Stimulated activated CD4-positive, alpha-beta T cell treated with anti-CD3 and anti-CD28 coated beads, Interleukin-4, amount 100 ng/mL, for 48 hours (primary cell): ENCODE data around the gene ARHGEF19.
"Not testable (repeated sequence)": the region's sequence is repeated elsewhere in the genome, so short reads cannot be mapped to it uniquely, and the experiment has no call there.

Experiments used
- DNase-seq, 2 donors: peaks; one replicate each; pipeline ENCODE4 v3.0.0-alpha.2; 2020; ENCODE audit warnings: low read depth in 2 of 2

Gene ARHGEF19

DNA sequence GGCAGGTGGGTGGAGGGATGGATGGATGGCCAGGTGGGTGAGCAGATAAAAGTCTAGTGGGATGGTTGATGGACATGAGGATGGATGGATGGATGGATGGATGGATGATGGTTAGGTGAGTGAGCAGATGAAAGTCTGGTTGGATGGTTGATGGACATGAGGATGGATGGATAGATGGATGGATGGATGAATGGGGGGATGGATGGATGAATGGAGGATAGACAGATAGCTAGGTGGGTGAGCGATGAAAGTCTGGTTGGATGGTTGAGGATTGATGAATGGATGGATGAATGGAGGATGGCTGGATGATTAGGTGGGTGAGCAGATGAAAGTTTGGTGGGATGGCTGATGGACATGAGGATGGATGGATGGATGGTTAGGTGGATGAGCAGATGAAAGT, 9.0 kb upstream of the ARHGEF19 start:
- DNase-seq = no peak

DNA sequence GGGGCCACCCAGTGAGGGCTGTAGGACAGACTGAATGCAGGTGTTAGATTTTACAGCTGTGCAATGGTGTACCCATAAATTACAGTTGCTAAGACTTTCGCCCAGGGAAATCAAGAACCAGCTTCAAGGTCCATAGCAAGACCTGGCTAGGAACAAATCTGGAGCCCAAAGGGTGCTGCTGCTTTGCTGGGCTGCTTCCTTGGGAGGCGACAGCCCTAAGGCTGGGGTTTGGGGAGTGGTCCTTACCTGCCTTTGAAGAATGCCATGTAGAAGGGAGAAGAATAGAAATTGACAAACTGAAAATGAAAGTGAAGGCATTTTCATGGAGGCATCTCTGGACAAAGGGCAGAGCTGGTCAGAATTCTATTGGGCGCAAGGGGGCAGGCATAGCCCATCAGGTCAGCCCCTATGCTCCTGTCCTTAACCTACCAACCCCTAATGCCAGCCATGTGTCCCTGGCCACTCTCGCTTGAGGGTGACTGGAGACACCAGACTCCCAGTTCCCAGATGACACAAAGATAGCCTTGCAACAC, 7.6 kb upstream of the ARHGEF19 start:
- no peak for DNase-seq

DNA sequence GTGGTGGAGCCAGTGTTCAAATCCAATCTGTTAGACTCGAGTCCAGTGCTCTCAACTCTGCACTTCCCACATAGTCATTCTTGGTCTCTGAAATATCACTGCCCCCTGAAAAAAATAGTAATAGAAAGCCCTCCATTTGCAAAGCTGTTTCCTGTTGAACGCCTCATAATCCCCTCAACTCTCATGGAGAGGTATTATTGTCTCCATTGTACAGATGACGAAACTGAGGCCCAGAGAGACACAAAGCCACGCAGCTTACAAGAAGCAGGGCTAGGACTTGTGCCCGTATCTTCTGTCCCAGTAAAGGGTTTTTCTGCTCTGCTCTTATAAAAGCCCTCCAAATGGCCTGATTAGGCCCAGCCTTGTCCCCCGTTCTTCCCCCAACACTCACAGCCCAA, 6.2 kb upstream of the ARHGEF19 start:
- DNase-seq = no peak

DNA sequence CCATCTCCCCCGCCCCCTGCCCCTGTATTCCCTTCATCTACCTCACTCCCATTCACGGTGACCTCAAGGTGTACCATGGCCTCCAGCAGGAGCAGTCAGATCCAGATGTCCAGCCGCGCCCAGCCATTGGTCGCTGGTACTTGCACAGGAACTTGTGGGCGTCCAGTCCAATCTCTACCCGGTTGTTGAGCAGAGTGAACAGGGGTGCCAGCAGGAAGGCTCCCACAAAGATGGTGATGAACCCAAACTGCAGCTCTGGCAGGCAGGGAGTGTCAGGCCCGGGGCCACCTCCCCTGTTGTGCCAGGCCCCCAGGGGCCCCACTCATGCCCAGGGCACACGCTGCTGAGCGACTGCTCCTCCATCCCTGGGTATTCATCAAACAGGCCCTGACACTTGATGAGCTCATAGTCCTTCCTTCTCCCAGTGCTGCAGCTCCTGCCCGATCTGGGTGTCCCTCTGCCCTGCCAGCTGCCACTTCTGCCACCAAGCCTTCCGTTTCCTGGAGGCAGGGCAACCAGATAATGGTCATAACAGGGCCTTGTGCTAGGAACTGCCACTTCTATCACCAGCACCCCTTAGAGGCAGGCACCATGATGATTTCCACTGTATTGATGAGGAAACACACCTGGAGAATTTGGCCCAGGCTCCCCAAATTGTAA, 5.7 kb upstream of the ARHGEF19 start:
- DNase-seq = no peak

DNA sequence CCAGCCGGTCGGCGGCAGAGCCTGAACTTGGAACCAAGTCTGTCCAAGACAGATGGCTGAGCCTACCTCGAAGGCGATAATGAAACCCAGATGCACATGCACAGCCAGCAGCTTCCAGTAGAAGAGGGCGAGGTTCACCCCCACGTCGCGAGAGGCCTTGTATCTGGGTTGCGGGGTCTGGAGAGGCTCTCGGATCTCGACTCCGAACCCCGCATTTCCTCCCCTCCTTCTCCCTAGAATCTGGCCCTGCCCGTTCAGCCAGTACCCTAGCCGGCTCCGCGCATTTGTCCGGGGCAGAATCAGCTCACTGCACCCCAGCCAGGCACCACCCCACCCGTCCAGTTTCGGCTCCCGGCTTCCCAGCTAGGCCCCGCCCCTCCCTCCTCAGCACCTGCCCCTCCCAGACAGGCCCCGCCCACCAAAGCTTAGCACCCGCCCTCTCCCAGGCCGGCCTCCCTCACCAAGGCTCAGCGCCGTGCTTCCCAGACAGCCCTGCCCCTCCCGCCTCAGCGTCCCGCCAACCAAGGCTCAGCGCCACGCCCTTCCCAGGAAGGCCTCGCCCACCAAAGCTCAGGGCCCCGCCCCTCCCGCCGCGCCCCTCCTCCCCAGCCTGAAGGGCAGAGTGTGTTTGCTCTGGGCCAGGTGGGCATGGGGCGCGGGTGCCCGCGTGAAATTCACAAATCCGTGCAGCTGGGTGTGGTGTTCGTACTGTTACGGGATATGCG, 4.8 kb upstream of the ARHGEF19 start:
- DNase-seq = peak; percentile 95 to 96

DNA sequence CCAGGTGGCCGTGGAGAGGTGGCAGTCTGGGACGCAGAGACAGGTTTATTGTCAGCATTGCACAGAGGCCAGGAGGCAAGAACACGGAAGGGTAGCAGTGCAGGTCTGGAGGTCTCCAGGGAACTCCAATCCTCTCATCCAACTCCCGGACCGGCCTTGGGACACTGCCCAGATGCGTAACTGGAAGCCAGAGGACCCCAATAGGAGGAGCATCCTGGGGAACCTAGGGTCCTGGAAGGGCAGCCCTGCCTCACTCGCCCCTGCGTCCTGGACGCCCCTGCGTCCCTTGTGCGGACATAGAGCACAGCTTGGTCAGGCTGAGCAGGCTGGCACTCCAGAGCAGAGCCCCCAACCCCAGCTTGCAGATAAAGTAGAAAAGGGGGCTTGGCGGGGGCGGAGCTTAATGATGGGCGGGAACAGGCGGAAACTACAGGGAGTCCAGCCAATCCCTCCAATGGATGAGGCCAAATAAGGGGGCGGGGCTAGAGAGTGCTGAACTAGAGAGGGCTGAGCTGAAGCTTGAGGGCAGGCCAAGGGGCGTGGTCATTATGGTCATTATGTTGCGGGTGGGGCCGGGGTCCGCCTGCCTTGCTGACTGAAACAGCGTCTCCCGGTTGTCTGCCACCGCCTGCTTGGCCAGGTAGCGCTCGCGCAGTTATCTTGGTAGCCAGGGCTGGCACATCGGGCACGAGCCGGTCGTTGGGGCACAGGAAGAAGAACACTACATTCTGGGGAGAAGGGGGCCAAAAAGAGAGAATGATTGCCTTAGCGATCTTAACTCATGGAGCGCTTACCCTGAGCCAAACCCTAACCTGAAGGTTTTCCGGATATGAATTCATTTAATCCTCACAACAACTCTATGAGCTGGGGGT, 3.7 kb upstream of the ARHGEF19 start:
- peak; percentile 51 to 73 for DNase-seq

DNA sequence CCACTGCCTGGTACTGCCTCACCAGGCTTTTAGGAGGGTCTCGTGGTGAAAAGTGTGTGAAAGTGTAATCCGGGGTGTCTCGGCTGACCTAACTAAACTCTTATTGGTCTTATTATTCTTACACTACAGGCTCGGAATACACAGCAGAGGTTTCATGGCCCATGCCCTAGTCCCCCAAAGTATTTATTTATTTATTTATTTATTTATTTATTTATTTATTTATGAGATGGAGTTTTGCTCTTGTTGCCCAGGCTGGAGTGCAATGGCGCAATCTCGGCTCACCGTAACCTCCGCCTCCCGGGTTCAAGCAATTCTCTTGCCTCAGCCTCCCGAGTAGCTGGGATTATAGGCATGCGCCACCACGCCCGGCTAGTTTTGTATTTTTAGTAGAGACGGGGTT, 2.8 kb upstream of the ARHGEF19 start:
- DNase-seq = not testable (repeated sequence)

DNA sequence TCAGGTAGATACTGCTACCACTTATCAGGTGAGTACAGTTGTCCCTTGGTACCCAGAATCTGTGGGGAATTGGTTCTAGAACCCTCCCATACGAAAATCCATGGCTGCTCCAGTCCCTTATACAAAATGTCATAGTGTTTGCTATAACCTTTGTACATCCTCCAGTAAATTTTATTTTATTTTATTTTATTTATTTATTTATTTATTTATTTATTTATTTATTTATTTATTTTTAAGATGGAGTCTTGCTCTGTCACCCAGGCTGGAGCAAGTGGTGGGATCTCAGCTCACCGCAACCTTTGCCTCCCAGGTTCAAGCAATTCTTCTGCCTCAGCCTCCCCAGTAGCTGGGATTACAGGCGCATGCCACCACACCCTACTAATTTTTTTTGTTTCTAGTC, 1.1 kb upstream of the ARHGEF19 start:
- DNase-seq = not testable (repeated sequence)

DNA sequence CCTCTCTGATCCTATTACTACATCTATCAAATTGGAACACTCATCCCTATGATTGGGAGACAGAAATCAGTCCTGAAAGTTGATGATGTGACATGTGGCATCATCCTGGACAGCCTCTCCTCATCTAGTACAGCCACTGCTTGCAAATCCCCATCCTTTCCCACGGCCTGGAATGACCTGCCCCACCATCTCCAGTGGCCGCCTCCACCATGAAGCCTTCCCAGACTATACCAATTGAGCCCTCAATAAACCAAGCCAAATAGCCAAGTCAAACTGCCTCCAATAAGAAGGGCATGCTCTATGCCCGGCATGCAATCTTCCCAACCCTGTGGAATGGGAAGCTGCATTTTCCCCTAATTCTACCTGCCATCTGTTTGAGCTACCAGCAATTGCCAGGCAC, 561 bp upstream of the ARHGEF19 start:
- DNase-seq = no peak

DNA sequence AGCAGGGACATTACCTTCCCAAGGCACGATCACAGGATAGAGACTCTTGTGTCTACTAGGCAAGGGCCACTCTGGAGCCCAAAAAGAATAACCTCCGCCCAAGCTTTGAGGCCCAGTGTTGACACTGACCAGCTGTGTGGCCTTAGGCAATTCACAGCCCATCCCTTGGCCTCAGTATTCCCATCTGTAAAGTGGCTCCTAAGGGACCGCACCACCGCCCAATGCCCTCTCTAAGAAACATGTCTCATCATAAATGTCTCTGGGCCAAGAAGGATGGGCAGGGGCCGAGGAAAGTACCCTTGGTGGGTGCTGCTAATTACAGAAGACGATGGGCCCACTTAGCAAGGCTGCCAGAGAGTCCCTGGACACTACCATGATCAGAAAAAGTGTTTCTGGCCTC, 628 bp downstream of the ARHGEF19 start:
- no peak for DNase-seq

DNA sequence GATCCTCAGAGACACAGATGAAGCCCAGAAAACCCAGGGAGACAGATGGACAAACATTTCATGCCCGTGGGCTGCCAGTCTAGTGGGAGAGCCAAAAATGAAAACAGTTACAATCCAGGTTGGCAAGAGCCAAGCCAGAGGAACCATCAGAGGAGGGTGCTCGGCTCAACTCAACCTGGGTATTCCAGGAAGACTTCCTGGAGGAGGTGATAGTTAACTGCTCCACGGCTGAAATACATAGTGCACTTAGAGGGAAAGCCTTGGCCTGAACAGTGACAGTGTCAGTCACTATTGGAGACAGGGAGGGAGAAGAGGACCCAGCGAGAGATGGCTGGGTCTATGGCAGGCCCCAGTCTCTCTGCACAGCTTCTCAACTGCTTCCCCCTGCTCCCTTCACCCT, 1.9 kb downstream of the ARHGEF19 start:
- no peak for DNase-seq

DNA sequence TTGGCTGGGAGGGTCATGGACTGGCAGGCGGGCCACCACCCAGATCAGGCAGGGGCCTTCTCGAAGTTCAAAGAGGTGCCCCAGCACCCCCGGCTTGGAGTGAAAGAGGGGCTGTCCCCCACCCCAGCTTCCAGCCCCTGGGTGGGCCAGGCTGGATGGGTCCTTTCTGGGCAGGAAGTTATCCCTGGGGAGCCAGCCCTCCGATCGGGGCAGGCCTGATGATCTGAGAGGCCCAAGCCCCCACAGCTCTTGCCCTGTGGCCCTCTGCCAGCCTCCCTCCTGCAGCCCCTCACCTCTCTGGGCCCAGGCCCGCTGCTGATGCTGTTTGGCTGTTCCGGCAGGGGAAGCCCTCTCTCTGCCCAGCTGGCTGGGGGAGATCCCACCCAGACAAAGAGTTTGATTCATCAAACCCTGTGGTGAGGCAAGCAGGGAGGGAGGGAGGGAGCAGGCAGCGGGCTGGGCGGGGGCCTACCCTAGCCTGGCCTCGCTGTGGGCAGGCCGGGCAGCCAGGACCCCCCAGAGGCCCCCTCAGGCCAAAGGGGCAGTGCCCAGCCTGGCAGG, 2.5 kb downstream of the ARHGEF19 start:
- no peak for DNase-seq

DNA sequence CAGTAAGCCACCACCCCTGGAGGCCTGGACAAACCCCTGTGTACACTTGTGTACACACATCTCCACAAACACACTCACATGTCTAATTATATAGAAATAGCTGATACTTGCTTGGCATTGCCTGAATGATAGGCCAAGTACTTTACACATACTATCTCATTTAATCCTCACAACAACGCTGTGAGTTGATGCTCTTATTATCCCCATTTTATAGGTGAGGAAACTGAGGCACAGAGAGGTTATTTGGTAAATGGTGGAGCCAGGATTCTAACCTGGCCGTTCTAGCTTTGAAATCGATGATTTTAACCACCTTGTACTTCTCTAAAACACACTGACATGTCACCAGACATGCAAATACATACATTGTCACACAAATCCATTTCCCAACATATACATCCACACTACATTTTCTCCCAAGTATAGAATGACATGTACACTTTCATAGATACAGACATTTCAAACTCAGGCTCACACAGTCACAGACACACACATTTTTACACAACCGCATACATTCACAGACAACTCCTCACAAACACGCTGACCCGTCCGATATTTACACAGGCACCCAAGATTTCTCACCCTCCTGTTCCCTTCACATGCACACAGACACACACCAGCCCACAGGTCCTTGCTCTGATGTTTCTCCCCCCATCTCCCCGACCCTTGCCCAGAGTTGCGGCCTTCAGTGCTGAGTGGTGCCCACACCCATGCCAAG, 3.2 kb downstream of the ARHGEF19 start:
- DNase-seq = no peak

DNA sequence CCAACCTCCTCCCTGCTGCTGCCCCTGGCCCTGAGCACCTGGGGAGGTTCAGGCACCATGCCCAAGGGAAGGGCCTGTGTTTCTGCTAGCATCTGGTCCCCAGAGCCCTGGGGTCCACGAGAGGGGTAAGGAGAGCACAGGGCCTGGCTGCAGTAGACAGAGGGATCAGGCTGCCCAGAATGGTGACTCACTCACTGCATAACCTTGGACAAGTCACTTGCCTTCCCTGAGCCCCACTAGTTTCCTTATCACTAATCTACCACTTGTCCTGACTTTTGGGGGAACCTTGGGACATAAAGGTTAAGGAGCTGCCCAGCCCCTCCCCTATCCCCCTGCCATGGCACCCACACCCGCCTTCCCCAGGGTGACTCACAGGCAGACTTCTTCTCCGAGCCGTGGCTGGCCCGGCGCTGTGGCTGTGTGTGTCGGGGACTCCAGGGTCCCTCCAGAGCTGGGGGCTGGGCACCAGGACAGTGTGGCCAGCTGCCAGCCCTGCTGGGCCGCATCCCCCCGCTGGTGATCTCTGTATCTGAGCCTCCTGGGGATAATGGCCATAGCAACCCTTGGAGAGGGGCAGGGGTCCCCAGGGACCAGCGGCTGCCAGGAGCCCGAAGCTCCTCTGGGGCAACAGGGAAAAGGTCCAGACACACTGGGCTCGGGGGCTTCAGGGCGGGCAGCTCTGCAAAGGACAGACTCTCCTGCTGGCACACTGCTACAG, 4.0 kb downstream of the ARHGEF19 start:
- DNase-seq = no peak

DNA sequence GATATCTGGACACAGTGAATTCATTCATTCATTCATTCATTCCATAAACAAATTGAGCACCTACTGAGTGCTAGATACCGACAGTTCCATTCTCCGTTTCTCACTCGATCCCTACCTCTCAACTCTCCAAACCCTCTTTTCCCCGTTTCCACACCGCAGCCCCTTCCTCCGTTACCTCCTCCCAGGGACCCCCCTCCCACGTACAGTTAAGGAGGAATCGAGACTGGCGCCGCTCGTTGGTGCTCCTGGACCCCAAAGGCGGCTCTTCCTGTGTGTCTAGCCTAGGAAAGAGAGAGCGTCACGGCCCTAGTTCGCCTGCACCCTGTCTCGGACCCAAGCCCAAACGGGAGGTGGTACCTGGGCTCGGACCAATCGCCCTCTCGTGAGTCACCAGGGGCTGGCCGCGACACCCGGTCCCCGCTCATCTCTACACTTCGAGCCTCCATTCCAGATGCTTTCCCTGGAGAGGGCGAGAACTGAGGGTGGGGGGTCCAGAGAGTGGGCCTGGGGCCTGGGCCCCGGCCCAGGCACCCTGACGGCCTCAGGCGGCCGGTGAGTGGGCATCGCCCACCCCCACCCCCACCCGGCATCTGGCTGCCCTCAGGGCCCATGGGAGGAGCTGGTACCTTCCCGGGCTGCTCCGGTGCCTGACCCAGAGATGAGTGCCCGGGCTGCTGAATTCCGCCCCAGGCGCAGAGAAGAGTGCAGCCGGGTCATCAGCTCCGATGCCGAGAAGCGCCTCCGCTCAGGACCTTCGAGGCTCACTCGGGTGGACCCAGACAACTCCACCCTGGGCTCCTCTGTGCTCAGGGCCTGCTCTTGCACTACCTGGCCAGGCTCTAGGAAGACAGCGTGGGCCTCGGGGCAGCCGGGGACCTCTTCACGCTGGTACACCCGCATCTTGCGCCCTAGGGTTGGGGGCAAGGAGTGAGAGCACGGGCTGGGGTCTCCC, 4.9 kb downstream of the ARHGEF19 start:
- DNase-seq = no peak

DNA sequence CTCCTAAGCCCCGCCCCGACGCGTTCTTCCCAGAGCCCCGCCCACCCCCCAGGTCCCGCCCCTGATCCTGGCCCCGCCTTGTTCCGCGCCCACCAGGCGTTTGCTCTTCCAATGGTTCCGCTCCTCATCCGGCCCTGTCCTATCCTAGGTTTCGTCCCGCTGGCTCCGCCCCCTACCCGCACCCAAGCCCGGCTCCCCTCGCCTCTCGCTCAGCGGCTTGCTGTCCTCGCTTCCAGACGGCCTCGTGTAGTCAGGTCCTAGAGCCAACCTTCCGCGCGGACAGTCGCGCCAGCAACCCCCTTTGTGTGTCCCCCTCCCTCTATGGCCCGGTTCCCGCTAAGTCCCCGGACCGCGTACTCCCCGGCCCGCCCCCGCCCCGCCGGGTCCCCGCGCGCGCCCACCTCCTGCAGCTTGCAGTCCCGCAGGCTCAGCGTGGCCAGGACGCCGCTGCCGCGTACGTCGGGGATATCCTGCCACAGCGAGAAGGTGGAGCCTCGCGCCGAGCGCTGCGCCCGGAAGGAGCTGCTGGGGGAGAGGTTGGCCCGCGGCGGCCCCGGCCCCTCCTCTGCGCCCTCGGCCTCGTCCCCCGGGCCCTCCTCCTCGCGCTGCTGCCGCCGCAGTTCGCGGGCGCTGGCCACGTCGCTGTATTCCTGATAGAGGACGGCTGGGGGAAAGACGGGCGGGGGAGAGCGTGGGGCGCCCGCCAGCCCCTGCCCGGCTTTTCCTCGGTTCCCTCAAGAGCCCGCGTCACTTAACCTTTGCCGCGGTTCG, 5.7 kb downstream of the ARHGEF19 start:
- peak; percentile 89 to 94 for DNase-seq

DNA sequence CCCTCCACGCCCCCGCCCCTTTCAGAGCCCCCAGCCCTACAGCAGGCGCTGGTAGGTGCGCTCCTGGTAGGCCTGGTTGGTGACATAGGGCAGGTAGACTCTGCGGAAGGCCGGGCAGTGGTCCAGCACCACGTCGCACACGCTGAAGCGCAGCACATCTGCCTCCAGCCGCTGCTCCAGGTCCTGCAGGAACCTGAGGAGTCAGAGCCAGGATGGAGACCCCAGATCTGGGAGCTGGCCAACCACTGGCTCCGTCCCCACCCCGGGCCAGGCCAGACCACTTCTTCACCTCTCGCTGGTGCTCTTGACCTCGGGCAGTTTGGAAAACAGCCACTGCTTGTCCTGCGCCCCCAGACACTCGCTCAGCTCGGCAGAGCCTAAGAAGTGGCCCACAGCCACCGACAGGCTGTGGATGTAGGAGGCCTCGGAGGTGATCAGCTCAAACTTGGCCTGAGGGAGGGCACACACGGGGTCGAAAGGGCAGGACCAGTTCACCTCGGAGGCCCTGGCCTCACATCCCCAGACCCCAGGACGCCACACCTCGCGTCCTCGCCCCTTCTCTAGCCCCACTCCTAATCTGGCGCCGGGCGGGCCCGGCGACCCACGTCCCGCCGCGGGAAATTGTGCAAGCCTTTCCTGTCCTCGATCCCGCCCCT, 6.4 kb downstream of the ARHGEF19 start:
- DNase-seq = no peak

DNA sequence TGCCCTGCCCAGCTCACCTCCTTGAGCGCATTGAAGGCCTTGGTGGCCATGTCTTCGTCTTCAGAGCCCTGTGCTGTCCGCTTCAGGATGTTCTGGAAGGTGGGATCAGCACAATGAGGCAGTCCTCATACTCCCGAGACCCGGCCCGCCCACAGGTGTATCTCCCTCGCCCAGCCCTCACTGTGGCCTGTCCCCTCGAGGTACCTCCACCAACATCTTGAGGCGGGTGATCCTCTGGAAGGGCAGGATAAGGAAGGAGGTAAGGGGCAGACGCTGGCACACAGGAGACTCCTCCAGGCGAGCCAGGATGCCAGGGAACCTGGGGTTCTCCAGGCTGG, 7.1 kb downstream of the ARHGEF19 start:
- DNase-seq = no peak
